HuH-7 (cell line): ENCODE measurements around the gene LRRC58.
A peak's percentile ranks its signal among the peaks of the same experiment; 100 is the strongest.
"Not testable (repeated sequence)": the region's sequence is repeated elsewhere in the genome, so short reads cannot be mapped to it uniquely, and the experiment has no call there.

ENCODE experiments used
- DNase-seq: peaks from one replicate; pipeline ENCODE4 v3.0.0; 2011; ENCODE audit warnings: low spot score

LRRC58 gene

GRCh38 chr3:120348991-120349854 is at the start of gene LRRC58:
LRRC58 (minus strand) TSS chr3:120349354; CDS start chr3:120349243, 111 bp downstream.
- peak; percentile 91 for DNase-seq

GRCh38 chr3:120396469-120396868 is 47.3 kb upstream of the LRRC58 start:
- no peak for DNase-seq

GRCh38 chr3:120394347-120394746 is 45.2 kb upstream of the LRRC58 start:
- no peak for DNase-seq

GRCh38 chr3:120393761-120394160 is 44.6 kb upstream of the LRRC58 start:
- no peak for DNase-seq

GRCh38 chr3:120393243-120393642 is 44.1 kb upstream of the LRRC58 start:
- DNase-seq, result no peak

GRCh38 chr3:120382941-120383447 is 33.8 kb upstream of the LRRC58 start:
- no peak for DNase-seq

- DNase-seq, result no peak
Measured at GRCh38 chr3:120381503-120381902, 32.3 kb upstream of the LRRC58 start.

- not testable (repeated sequence) for DNase-seq
Measured at GRCh38 chr3:120377948-120378347, 28.8 kb upstream of the LRRC58 start.

- no peak for DNase-seq
Measured at GRCh38 chr3:120370463-120370862, 21.3 kb upstream of the LRRC58 start.

GRCh38 chr3:120369037-120369467 is 19.9 kb upstream of the LRRC58 start:
- DNase-seq, result no peak

GRCh38 chr3:120368172-120368571 is 19.0 kb upstream of the LRRC58 start:
- DNase-seq, result no peak

GRCh38 chr3:120364821-120365220 is 15.7 kb upstream of the LRRC58 start:
- no peak for DNase-seq

- DNase-seq, result no peak
Measured at GRCh38 chr3:120364101-120364500, 14.9 kb upstream of the LRRC58 start.

GRCh38 chr3:120357807-120358206 is 8.7 kb upstream of the LRRC58 start:
- DNase-seq, result no peak

GRCh38 chr3:120355486-120355885 is 6.3 kb upstream of the LRRC58 start:
- no peak for DNase-seq

- no peak for DNase-seq
Measured at GRCh38 chr3:120353463-120353862, 4.3 kb upstream of the LRRC58 start.

- no peak for DNase-seq
Measured at GRCh38 chr3:120352017-120352416, 2.9 kb upstream of the LRRC58 start.

- peak; percentile 58 for DNase-seq
Measured at GRCh38 chr3:120350401-120350941, 1.3 kb upstream of the LRRC58 start.

- peak; percentile 57 for DNase-seq
Measured at GRCh38 chr3:120349855-120350125, 636 bp upstream of the LRRC58 start.

- DNase-seq, result peak; percentile 39
Measured at GRCh38 chr3:120348065-120348990, 826 bp downstream of the LRRC58 start.

GRCh38 chr3:120344349-120344748 is 4.8 kb downstream of the LRRC58 start:
- no peak for DNase-seq

- no peak for DNase-seq
Measured at GRCh38 chr3:120341658-120342346, 7.4 kb downstream of the LRRC58 start.
